NCI-H2171 (cell line): Measurements from ENCODE around the gene HOXB7.

ENCODE experiments used
- DNase-seq: peaks from one replicate; lab custom pipeline; 2025; lab: John Stamatoyannopoulos, UW

HOXB7 gene

DNA sequence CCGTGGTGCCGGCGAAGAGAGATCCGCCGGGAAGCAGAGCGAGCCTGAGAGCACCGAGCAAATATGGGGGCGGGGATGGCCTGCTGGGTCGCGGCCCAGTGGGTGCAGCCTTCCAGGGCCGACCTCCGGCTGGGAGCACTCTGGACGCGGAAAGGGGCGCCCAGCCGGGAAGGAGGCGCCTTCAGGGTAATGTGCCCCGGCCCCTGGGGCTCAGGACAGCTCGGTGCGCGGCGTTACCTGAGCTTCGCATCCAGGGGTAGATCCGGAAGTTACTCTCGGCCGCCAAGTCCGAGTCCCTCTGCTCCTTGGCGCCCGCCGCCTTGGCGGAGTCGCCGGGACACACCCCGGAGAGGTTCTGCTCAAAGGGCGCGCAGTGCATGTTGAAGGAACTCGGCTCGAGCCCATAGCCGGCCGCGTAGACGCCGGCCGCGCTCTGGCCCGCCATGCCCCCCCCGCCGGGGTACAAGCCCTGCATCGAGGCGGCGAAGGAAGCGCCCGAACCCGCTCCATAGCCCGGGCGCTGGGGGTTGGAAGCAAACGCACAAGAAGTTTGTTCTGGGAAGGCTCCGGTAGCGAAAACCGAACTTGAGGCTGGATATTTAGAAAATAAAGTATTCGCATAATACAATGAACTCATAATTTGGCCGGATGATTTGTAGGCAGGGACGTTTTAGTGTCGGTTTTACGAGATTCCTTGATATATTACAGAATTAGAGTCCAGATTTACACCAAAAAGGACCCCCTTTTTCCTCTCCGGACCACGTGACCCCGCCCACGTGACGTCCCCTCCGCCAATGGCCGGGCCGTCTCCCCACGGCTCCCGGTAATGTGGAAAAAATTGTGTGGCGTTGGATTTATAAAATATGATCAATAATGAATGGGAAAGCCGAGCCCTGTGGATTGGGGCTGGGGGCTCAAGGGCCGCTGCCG lies at the start of gene HOXB7:
Gene HOXB7, minus strand, starts transcription at position 736 of the 930 bp plus-strand sequence. Its CDS starts 99 bp downstream, at position 637.
- DNase-seq: peak; percentile 59

DNA sequence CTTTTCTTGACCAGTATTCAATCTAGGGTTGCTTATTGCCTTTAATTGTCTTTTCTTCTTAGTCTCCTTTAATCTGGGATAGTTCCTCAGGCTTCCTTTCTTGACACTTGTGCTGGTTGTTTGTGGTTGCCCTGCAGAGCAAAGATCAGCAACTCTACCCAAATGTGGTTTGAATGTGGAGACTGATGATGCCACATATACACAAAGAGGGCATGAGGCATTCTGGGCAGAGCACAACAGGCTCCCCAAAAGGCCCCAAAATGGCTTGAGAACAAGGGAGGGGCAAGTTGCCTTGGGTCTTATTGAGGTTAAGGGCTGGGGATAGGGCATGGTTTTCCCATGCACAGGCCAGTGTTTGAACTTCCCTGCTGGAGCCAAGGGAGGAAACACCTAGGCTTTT lies 45.1 kb upstream of the HOXB7 start:
- no peak for DNase-seq

DNA sequence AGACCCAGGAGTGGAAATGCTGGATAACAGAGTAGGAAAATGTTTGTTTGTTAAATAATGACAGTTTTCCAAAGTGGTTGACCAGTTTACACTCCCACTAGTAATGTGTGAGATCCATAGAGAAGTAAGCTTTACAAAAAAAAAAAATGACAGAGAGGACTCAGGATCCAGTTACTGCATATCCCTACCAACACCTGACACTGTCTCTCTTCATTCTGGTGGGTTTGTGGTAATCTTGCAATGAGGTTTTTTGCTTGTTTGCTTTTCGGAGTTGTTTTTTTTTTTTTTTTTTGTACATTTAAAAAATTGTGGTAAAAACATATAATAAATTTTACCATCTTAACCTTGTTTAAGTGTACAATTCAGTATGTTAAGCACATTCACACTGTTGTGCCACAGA lies 38.9 kb upstream of the HOXB7 start:
- no peak for DNase-seq

DNA sequence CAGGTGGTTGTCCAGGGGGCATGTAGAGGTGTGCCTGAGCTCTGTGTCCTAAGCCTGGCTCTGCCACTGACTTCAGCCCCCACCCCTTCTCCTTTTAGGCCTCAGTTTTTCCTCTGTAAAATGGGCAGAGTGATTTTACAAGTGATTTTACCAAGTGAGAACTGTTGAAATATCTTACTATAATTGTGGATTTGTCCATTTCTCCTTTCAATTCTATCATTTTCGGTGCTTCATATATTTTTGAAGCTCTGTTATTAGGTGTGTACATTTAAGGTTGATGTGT lies 37.1 kb upstream of the HOXB7 start:
- DNase-seq: no peak

DNA sequence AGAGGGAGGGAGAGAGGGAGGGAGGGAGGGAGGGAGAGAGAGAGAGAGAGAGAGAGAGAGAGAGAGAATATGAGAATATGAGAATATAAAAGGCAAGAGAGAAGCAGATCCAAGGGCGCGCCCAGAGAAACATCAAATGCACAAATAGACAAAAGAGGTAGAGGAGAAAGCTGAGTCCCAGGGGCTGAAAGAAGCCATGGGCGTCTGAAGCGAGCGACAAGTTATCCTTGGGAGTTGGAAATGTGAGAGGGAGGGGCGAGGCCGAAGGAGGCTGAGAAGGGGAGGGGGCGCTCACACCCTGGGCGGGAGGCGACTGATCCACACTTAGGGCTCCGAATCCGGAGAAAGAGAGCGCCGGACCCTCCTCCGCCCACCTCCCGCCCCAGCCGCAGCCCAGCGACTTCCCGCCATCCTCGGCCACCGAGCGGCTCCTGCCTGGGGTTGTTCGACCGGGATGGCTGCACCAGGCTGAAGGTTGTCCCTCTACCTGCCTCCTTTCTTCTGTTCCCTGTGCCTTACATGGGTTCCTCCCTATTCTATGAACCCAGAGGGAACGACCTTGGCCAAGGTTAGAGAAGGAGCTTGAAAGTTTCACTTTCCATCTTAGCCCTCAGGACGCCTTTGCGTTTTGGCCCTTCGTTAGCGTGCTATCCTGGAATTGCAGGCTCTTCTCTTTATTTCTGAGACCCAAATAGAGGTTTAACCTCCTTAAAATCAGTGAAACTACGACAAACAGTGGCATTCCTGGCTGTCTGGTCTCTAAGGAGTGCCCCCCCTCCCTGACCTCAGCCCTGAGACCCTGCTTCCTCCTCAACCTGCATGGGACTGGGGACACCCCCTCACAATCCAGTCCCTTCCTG lies 36.5 kb upstream of the HOXB7 start:
- DNase-seq: no peak

DNA sequence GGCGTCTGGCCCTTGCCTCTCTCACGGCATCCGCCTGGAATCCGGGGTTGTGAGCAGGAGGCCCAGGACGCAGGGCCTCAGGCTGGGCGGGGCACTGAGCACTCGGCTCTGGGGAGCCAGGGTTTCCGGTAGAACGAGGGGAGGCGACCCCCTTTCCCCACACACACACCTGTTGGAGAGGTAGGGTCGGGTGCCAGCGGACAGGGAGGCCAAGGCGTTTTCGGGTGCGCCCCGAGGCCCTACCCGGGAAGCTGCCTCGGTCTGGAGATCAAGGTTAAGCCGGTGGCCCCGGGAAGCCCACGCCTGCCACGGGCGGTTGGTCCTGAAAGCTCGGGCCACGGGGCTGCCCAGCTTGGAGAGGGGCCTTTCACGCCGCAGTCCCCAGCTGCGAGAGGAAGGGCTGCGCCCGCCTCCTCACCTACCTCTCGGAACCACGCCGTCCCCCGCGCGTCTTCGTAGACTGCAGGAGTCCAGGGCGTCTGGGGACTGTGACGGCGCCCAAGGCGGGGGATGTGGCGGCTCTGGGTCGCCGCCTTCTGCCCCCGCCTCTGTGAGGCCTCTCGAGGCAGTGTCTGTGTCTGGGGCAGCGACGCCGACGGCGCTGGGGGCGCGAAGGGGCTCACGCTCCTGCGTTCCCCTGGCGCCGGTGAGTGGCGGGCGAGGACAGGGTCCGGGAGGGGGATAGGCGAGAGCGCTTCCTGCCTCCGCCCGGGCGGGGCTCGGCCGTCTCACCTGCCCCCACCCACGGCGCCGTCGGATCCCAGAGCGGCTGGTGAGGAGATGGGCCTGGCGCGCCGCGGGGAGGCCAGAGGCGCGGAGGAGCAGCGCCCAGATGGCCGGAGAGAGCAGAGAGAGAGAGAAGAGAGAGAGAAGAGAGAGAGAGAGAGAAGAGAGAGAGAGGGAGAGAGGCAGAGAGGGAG lies 35.6 kb upstream of the HOXB7 start:
- DNase-seq: no peak

DNA sequence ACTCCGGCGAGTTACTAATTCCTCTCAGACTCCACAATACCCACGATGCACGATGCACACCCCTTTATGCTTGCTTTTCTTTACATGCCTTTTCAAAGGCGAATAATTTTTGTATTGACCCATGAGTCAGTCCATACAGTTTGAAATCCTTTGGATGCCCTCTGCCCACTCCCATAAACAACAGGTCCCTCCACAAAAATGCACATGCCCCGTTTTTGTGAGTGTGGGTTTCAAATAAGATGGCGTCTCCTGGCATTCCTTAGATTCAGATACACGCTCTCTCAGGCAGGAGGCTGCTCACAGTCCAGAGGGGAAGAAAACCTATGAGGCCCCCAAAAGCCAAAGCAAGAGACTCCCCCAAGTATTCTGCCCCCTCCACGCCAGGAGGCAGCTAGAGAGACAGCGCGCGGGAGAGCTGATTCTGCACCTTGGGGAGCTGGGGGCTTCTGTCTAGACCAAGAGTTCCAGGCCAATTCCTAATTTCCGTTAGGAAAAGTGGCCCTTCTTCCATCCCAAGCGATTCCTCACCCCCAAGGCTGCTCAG lies 34.9 kb upstream of the HOXB7 start:
- no peak for DNase-seq

DNA sequence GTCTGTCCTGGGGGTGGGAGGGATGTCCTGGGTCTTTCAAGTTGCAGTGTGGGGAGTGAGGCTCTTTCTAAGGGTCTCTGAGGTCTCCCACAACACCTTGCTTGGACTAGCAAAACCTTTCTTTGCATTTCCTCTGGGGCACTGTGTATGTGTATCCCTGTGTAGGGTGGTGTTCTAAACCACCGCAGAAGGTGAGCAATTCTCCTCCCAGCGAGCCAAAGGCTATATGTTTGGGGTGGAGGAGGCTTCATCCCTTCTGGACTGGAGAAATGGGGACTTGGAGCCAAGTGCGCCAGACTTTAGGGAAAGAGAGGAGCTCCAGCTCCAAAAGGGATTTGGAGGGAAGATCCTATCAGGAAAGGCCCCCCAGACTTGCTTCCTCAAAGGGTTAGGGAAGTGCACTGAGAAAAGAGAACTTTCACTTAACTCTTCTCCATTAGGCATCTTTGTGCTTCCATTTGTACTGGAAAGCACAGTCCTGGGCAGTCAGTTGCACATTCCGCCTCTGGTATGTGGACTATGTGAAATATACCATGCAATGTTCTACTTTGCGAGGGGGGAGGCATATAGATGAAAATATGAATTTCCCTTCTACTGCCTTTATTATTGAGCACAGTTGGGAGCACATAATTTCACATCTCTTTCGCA lies 34.2 kb upstream of the HOXB7 start:
- no peak for DNase-seq

DNA sequence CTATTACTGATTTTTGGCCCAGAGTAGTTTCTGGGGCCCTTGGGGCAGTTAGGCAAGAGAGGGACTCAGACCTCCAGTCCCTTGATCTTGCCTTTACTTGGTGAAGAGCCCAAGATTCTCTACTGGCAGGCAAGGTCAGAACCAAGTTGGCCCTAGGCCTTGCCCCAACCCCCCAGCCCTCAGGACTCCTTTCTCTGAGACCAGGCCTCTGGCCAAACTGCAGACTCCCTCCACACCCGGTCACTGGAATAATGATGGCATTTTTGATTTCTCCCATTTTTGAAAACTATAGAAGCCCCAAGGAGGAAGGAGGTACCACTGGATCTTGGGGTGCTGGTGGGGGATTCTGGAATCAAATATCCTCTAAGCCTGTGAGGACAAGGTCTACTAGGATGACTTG lies 33.3 kb upstream of the HOXB7 start:
- DNase-seq: no peak

DNA sequence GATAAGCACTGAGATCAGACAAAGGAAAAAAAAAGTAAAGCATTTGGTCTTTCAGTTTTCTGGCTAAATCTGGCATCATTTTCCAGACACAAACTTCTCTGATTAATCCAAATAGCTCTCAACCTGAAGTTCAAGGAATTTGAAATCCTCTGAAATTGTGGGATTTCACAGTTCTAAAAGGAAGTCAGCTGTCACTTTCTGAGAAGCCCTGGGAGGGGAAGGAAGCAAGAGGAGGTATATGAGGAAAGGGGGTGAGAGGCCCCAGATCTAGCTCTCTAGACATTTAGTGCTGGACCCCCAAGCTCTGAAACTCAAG lies 32.8 kb upstream of the HOXB7 start:
- no peak for DNase-seq

DNA sequence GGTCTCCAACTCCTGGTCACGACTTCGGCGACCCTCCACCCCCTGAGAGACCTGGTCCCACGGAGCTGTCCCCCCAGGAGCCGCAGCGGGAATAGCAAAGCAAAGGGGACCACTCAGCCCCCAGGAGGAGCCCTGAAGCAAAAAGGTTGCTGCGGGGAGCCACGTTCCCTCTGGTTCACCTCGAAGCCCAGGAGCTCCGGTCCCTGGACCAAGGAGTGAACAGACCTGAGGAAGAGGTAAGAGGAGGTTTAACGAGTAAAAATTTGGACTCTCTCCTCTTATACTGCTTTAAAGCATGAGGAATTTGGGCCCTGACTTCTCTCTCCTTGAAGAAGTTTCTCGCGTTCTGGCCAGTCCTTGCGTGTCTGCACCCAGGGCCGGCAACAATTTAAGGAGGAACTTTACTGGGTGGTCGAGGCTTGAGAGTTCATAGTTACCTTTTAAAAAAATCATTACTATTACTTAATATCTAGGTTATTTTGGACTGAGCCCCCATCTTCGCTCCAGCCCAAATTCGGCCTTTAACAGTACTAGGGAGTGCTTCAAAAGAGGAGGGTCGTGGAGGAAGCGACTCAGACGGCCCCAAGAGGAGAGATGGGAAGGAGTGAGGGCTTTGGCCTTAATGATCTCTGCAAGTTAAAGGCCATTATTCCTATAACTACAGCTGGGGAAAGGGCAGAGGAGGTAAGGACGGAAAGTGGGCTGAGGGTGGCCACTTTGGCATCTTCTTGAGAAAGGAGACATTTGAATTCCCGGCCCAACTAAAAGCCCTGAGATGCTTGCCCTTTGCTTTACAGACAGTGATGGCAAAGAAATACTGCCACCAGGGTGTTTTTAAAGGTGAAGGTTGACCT lies 32.3 kb upstream of the HOXB7 start:
- DNase-seq: no peak

DNA sequence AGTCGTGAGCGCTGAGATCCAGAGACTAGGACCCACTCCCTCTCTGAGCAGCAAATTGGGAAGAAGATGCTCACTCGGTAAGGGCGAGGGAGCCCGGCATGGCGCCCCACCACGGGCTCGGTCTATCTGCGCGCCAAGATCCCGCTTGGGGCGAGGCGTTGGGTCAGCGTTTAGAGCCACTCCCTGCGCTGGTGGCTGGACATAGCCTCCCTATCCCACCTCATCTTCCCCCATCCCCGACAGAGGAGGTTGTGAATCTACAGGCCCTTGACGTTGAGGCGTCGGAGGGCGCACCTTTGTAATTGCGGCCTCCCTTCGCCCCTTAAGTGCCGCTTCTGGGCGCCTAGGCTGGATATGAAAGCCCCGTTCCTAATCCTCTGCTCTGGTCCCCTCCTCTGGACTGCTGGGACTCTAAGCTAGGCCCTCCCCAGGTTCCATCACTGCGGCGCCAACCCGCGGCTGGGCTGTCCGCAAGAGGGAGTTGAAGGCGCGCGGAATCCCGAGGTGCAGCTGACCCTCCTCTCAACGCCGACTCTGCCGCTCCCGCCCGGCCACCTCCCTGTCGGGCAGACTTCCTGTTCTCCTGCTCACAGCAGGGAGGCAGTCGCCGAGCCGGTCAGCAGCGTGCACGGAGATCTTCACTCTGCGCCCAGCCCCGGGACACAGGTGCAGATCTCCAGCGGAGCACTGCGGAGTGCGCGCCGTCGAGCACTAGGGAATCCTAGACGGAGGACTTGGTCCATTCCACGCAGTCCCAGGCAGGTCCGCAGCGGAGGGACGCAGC lies 31.4 kb upstream of the HOXB7 start:
- DNase-seq: no peak

DNA sequence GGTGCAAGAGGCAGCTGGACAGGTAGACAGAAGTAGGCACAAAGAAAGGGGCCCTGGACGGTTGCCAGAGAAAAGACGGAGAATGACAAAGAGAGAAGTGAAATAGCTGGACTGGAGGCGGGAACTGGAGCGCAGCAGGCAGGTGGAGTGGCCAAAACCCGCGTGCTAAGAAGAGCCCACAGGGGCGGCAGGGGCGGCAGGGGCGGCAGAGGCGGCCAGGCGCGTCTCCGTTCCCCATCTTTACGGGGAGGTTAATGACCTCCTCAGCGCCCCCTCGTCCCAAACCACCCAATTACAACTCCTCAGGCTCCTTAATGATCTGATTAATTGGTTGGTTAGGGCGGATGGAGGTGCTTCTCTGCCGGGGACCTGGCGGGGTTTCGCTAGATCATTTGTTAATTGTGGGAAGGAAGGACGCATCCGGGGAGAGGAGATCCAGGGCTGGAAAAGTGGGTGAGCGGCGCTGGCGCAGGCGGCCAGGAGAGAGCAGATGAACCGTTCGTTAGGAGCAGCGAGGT lies 30.8 kb upstream of the HOXB7 start:
- no peak for DNase-seq

DNA sequence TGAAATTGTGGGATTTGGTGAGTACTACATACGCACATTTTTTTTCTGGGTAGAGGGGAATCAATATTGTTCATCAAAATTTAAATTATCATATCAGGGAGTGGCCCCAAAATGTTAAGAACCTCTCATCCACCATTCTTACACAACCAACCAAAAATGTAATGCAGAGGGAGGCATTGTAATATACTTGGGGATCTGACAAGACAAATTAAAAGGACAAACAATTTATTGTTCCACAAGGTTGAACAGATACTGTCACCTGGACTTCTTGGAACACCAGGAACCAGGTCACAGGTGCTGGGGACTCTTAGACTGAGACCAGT lies 30.0 kb upstream of the HOXB7 start:
- no peak for DNase-seq

DNA sequence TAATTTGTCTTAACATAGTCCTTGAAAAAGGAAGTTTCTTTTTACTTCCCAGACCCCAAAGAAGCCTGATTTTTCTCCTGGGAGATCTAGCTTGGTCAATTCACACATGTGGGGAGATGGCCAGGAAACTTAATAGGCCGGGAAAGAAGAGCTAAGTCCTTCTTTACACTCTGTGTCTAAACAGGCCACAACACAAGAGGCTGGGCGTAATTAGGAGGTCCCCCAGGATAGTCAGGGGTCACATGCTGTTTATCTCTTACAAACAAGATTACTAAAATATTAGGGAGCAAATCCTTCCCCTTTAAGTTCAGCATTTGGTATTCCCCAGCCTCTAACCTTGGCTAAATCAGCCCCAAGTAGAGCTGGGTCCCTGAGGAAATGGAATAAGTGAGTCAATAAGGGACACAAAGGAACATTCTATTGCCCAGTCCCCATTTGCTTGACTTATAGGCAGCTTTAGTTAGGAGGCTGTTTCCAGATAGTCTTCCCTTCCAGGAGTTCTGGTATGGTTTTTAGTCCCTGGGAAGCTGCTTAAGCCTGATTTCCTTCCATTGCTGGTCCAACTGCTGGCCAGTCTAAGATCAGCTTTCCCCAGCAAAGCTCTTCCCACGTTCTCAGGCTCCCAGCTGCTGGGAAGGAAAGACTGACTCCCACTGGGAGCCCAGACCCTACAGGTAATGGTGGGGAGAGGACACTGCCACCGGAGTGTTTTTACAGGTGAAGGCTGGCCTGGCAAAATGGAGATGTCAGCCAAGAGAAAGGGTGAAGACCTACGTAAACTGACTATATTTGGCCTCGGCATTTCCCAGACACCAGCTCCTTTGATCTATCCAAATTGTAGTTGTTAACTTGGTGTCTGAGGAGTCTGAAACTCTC lies 29.4 kb upstream of the HOXB7 start:
- no peak for DNase-seq

DNA sequence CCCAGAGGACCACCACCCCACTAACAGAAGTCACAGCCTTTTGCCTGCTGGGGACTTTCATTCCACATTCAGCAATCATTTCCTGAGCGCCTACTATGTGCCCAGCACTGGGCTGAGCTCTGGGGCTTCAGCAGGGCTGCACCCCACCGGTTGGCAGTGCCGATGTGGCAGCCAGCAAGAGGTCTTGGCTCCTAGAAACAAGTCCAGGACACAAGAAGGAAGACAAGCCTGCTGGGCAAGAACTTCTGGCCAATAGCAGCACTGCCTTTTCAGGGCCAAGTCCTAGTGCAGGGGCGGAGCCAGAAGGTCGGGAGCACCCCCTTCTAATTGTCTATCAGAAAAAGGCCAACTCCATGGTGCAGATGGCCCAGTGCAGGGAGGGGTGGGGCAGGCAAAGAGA lies 28.3 kb upstream of the HOXB7 start:
- DNase-seq: no peak

DNA sequence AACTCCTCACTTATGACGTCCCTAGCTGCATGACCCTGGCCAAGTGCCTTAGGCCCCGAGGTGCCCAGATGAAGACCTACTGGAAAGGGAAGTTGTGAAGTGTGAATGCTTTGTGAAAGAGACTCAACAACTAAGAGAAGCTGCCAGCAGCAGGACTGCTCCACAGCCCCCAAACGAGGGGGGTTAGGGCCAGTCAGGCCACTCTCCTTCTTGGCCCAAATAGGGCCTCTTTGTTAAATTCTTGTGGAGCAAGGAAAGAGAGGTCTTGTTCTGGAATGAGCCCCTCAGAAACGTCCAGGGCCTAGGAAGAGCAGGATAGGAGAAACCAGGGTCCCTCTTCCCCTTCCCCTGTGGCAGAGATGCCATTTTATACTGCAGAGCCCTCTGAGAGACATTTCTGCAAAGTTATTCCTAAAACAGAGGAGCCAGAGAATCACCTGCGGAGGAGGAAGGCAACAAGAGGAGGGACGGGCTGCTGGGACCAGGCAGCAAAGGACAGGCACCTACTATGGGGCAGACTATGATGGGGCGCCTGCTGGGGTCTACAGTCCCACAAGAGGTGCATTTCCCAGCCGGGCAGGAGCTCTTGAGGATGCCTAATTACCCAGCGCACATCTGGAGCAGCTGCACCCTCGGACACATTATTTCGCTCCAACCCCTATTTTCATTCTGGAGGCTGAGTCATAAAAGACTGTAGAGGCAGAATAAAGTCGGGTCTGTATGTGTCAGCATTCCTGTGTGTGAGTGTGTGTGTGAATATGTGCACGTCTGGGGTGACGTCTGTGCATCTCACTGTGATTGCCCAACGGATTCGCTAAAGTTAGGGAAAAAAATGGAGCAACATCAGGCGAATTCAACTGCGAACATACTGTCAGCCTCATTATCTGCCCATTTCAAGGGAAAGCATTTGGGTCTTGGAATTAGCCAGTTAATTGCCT lies 26.8 kb upstream of the HOXB7 start:
- no peak for DNase-seq
